Endometrial microvascular endothelial cells (primary cell): ENCODE data around the gene BLM. TPM values are rescaled to one million over a fixed set of nuclear protein-coding genes. Genes with fewer than 3 reads are reported as not detected.
"Not testable (repeated sequence)": the region's sequence is repeated elsewhere in the genome, so short reads cannot be mapped to it uniquely, and the experiment has no call there.

Experiments used
- in situ Hi-C: cut with HindIII; loops from 2 replicates; pipeline ENCODE4 v1.10.0; 2017; ENCODE audit warnings: low sequenced_read_pairs, low pct_unique_long_range_greater_than_20kb; ENCODE audit errors: inconsistent ontology term
- total RNA-seq: library from RNA; depleted of rRNA; stranded (reverse); fragments of >200 nt; gene quantifications from one replicate; pipeline ENCODE4 v1.2.3, GENCODE V29; 2015; ENCODE audit errors: inconsistent ontology term

BLM gene
- 11.8 TPM for total RNA-seq

- in situ Hi-C loops, result loop anchor here (25.0 kb wide), 1 partner anchor 120 kb away; no protein-coding TSS in a partner anchor
These were observed at the start of gene BLM for GRCh38 chr15:90716976-90717821. BLM (plus strand) TSS chr15:90717346; CDS start chr15:90747393, 30,047 bp downstream.

GRCh38 chr15:90667755-90668345, 49.3 kb upstream of the BLM start:
- in situ Hi-C loops, result not testable (repeated sequence)

GRCh38 chr15:90670631-90671030, 46.5 kb upstream of the BLM start:
- in situ Hi-C loops, result not testable (repeated sequence)

- in situ Hi-C loops, result no loop called here
These were observed 45.9 kb upstream of the BLM start for GRCh38 chr15:90671216-90671615.

- in situ Hi-C loops, result not testable (repeated sequence)
These were observed 43.8 kb upstream of the BLM start for GRCh38 chr15:90673357-90673756.

GRCh38 chr15:90674476-90674875, 42.7 kb upstream of the BLM start:
- in situ Hi-C loops, result no loop called here

GRCh38 chr15:90675464-90675863, 41.7 kb upstream of the BLM start:
- in situ Hi-C loops, result no loop called here

- in situ Hi-C loops, result no loop called here
These were observed 39.0 kb upstream of the BLM start for GRCh38 chr15:90677807-90678790.

- in situ Hi-C loops, result no loop called here
These were observed 37.2 kb upstream of the BLM start for GRCh38 chr15:90679959-90680358.

- in situ Hi-C loops, result no loop called here
These were observed 36.7 kb upstream of the BLM start for GRCh38 chr15:90680371-90680935.

GRCh38 chr15:90681056-90681455, 36.1 kb upstream of the BLM start:
- in situ Hi-C loops, result no loop called here

- in situ Hi-C loops, result no loop called here
These were observed 35.7 kb upstream of the BLM start for GRCh38 chr15:90681480-90681879.

GRCh38 chr15:90683371-90683770, 33.8 kb upstream of the BLM start:
- in situ Hi-C loops, result no loop called here

GRCh38 chr15:90683876-90684275, 33.3 kb upstream of the BLM start:
- in situ Hi-C loops, result no loop called here

- in situ Hi-C loops, result no loop called here
These were observed 32.9 kb upstream of the BLM start for GRCh38 chr15:90684281-90684680.

- in situ Hi-C loops, result no loop called here
These were observed 31.3 kb upstream of the BLM start for GRCh38 chr15:90685591-90686434.

- in situ Hi-C loops, result no loop called here
These were observed 30.5 kb upstream of the BLM start for GRCh38 chr15:90686435-90687218.
